HG03045 (cell line): Measurements from ENCODE around the gene DDR2.

Experiments used
- ATAC-seq: cut with Tn5 transposase; IDR thresholded peaks from one replicate; pipeline ENCODE4 v1.9.1; 2021; ENCODE audit warnings: mild to moderate bottlenecking, moderate library complexity; ENCODE audit not compliant: unreplicated experiment

DDR2 gene

DNA sequence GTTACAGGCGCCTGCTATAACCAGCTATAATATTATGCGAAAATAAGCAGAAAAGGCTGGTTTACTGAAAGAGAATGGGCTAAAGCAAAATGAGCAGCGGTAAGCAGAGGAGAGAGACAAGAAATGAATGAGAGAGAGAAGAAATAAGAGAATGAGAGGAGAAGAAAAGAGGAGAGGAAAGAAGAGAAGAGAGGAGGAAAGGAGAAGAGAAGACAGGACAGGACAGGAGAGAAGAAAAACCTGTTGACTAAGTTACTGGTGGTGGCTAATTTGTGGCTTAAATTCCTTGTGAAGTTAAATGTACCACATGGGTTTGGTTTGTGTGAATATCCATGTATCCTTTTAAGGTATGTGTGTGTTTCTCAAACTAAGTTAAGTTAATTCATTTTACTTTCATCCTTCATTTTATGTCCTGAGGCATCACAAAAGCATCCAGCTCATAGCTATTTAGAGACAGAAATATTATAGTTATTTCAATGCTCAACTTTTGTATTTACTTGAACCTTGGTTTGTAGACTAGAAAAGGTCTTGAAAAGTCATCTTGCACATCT is 3.1 kb upstream of the DDR2 start:
- ATAC-seq: no peak

DNA sequence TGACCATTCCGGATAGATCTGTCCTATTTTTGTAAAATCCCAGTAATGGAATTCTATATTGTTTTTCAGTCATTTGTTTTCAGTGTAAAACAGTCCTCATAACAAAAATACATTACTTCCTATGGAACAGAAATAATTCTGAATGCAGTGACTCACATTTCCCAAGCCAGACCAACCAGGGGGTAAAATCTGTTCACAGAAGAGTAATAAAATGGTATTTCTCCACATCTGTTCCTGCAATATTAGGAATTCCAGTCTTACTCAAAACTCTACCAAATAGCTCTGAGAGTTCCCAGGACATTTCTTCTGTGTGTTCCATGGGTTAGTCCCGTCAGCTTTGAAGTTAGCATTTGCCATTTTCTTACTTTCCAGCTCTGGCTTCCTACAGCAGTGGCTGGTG is 2.6 kb upstream of the DDR2 start:
- ATAC-seq: no peak

GRCh38 chr1:162631546-162632191 is 595 bp upstream of the DDR2 start:
- no peak for ATAC-seq

DNA sequence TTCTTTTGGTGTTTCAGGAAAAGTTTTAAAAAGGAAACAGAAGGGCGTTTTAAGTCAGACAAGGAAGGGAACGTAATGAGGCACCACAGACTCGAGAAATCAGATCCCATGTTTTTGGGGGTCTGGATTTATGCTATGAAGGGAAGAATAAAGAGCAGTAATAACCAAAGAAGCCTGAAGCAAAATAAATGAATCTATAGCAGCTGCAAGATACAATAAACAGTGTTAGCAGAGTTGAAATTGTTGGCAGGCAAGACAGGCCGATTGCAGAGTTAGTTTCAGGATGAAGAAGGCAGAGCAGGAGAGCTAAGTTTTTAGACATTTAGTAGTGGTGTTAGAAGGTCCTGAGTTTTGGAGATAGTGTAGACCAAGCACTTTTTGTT is 425 bp downstream of the DDR2 start:
- ATAC-seq: no peak

- ATAC-seq: peak; percentile 58
These were observed 958 bp downstream of the DDR2 start for GRCh38 chr1:162633081-162633762.

DNA sequence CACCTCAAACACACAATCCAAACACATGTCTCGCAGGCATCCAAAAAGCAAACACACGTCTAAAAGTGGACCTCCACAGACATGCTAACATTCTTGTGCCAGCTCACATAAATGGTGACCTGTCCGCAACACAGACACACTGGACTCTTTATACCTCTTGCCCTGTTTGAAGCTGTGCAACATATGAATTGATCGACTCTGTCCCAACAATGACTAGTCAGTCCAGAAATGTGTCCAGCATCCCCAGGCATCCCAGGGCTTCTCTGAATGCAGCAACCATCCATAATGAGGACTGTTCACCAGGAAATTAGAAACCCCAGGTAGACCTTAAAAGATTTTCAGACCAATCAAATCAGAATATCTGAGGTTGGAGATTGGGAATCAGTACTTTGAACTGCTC is 3.2 kb downstream of the DDR2 start:
- no peak for ATAC-seq

GRCh38 chr1:162639718-162640117 is 7.5 kb downstream of the DDR2 start:
- no peak for ATAC-seq

DNA sequence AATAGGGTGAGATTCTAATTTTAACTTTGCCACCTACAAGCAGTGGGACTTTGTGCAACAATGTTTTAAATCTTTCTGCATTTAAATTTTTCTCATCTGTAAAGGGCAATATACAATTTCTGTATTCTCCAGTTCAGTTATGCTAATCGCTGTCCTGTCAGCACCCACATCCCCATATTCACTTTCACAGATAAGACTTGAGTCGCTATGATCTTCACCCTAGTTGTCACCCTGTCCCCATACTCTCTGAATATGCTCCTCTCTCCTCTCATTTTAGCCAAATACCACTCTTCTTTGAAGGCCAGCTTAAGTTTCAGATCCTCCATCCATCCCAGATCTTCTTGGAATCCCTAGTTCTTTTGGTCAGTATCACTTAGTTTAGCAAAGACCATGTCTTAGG is 8.8 kb downstream of the DDR2 start:
- no peak for ATAC-seq

DNA sequence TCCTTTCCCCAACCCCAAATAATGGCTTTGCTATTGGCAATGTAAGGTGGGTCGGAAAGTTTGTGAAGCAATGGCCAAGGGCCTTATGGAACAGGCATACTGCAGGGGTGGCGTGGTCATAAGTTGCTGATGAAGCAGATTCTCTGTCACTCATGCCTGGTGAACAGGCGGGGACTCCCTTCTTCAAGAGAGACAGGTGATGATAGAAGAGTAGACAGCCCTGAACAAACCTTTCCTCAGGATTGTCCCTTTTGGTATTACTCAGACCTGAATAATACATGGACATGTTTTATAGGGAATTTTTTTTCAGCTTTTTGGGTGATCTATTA is 12.7 kb downstream of the DDR2 start:
- ATAC-seq: no peak

DNA sequence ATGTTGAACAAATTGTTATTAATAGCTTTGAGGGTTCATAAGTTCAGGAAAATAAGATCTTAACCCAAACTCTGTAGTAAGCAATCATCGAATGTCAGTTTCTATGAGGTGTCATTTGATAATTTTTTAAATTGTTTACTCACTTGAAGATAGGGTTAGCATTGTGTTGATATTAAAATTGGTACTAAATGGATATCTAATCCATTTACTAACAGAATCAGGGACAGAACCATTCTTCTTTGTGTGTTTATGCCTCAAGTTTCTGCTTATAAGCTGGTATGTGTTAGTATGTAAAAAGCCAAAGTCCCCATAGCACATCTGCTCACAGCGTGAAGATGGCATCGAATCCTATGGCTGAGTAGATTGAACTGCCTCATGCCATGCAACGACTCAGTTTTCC is 13.4 kb downstream of the DDR2 start:
- ATAC-seq: no peak

- ATAC-seq: no peak
These were observed 17.3 kb downstream of the DDR2 start for GRCh38 chr1:162649583-162649982.

DNA sequence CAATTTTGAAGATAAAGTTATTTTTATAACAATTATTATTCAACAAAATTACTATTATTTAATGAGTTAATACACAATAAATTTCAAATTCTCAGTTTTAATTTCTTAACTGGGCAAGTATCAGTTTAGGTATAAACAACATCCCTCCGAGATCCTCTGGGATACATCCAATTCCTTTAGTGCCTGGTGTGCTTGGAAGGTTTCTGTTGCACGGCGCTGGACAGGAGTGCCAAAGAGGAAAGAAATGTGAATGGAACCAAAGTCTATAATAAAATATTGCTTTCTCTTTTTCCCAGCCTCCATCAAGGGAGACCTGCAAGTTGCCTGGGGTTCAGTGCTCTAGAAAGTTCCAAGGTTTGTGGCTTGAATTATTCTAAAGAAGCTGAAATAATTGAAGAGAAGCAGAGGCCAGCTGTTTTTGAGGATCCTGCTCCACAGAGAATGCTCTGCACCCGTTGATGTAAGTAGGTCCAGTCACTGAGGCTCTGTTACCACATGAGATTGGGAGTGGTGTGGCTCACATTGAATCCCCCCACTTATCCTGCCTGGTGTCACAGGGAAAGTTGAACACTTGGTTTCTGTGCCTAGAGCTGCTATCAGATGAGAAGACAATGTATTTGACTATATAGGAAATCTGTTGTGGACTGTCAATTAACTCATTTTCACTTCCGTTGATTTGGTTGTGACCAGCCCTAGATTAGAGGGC is 22.8 kb downstream of the DDR2 start:
- ATAC-seq: no peak

DNA sequence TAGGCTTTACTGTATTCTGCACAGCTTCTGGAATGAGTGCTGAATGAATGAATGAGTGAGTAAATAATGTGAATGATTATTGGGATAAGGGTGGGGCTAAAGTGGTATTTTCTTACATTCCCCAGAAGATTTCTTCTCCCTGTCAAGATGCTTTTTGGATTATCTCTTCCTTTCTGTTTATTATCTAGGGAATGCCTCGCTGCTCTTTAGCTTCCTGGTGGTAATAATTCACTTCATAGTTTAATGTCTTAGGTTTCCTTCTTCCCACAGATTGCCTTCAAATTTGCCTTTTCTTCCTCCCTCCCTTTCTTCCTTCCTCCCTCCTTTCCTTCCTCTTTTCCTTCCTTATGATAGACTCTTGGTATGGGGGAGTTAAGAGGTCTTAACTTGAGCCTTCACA is 24.0 kb downstream of the DDR2 start:
- ATAC-seq: no peak

DNA sequence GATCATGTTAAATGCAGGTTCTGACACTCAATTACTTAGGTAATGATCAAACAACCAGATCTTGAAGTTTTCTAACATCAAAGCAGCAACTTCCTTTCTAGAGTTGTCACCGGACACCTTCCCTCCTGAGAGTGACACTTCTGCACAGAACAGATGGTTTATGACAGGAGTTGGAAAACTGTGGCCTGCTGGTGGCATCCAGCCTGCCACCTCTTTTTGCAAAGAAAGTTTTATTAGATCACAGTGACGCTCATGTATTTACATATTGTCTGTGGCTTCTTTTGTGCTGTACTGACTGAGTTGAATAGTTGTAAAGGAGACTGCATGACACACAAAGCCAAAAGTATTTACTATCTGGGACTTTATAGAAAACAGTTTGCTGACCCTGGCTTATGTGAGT is 28.3 kb downstream of the DDR2 start:
- no peak for ATAC-seq

DNA sequence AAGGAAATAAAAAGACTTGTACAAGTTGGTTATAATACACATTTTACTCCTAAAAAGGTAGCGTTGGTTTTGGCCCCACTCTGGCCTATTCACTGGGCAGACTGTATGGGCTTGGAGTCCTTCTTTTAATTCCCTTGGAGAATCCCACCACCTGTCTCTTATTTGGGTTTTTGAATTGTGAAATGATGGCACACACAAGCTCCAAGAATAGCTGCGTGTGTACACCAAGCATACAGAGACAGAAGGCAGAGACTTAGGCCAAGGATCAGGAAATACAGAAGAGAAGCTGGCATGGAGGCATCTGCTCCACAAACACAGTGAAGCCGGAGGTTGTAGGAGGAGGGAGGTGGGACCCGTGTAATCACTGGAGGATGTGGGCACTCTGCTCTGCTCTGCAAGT is 29.1 kb downstream of the DDR2 start:
- ATAC-seq: no peak

DNA sequence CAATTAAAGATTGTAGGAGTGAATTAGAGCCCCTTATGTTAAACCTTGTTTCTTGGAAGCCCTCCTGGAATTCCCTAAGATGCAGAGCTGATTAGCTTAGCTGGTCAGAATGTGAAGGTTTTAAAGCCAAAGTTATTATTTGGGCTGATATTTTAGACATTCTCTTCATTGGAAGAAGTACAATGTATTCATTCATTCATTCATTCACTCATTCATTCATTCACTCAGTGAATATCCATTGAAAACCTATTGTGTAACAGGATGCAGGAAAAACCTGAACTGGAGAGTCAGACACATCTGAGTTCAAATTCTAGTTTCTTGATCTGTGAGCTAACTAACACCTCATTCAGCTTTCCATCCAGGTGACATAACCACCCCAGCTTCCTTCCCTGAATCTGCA is 29.7 kb downstream of the DDR2 start:
- ATAC-seq: no peak

DNA sequence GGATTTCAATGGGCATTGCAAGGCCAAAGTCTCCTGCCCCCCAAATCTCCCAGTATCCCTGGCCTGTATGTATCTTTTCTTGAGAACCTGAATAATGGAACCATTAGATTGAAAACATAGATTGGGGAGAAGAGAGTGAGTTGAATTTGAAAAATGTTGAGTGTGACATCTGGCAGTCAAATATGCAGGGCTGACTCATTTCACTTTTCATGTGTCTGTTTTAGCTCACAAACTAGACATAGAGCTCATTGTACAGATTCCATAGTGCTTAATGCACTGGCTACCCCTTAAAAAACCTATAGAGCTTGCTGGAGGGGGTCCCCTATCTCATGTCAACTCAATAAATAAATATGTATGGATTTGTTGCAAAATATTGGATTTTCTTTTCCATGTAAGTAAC is 30.8 kb downstream of the DDR2 start:
- no peak for ATAC-seq

DNA sequence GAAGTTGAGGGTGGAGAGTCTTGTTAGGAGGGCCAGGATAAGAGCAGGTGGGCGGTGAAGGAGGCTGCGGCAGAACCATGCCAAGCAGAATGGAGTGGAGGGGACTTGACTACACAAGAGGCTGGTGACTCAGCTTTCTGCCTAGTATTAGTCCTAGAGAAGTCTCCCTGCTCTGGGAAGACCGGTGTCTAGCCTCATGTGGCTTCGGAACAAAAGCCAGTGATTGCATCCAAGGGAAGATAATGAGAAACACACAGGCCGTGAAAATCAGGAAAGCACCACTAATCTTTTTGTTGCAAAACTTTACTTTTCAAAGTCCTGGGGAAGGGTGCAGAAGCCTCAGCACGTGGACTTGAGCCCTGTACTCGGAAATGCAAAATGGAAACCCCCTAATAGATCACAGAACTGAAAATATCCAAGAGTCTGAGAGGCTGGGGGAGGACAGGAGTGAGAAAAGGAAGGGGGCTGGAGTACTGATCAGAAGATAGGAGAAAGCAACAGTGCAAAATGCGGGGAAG is 31.4 kb downstream of the DDR2 start:
- ATAC-seq: no peak

DNA sequence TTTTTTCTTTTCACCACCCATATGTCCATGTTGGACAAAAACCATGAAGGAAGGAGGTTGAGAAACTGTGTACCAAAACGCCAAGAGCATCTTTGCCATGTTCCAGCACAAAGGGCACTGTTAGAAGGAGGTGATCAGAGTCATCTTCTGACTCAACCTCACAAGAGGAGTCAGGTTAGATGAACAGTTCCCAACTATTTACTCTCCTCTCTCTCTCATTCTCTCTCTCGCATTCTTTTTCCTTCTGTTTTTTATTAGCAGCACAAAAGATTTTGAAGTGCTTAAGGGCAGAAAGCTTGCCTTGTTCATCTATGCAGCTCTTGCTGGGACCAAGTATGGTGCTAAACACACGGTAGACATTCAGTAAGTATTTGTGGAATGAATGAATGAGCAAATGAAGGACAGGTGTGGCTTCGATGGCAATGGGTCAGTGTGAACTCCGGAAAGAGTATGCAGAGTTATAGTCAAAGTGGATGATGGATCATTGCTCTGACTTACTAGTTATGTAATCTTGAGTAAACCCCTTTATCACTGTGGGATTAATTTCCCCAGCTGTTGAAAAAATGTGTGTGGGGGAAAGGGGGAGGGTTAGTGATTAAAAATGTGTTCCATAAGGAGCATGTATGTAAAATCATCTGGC is 33.9 kb downstream of the DDR2 start:
- no peak for ATAC-seq

- ATAC-seq: no peak
These were observed 35.3 kb downstream of the DDR2 start for GRCh38 chr1:162667381-162668080.
